GM21737 (cell line): ENCODE data around the gene FAM174C.

Experiments
- ATAC-seq: cut with Tn5 transposase; IDR thresholded peaks from one replicate; pipeline ENCODE4 v1.9.1; 2021; ENCODE audit warnings: mild to moderate bottlenecking, moderate library complexity; ENCODE audit not compliant: unreplicated experiment

The FAM174C gene

DNA sequence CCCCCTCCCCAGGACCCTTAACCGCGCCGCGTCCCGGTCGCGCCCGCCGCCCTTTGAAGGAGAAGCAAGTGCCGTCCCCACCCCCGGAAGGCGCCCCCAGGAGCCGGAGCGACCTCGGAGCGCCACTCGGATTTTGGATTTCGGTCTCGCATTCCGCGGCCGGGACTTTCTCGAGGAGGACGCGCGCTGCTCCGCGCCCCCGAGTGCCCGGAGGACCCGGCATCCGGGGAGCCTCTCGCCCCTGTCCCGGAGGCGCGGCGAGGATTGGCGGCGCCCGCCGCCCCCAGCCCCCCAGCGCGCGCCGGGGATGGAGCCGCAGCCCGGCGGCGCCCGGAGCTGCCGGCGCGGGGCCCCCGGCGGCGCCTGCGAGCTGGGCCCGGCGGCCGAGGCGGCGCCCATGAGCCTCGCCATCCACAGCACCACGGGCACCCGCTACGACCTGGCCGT is 25.3 kb upstream of the FAM174C start:
- ATAC-seq, result no peak

DNA sequence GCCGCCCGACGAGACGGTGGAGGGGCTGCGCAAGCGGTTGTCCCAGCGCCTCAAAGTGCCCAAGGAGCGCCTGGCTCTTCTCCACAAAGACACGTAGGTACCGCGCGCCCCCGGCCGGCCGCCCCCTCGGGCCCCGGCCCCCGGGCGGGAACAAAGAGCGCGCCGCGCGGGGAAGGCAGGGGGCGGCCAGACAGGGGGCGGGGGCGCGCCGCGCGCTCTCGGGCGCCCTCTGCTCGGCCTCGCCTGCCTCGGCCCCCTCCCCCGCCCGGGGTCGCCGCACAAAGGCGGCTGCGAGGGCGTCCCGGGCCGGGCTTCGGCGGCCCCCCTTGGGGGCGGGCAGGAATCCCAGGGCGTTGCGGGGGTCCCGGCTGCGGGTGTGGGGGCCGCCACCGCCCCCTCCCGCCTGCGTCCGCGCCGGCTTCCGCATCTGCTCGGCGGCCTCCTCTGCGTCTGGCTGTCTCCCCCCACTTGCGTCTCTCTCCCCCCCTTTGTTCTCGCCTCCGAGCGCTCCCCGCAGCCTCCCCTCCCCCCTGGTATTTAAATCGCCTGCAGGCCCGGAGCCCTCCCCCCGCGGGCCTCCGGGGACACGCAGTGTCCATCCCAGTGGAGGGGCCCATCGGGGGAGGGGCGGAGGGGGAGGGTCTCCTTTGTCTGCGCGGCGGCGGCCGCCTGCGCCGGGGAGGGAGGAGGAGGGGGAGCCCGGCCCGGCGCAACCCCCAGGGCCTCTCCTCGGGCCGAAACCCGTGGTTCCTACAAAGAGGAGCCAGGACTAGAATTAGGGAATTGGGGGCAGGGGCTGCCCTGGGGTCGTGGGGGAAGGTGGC is 24.7 kb upstream of the FAM174C start:
- no peak for ATAC-seq

- ATAC-seq, result no peak
These were observed 23.8 kb upstream of the FAM174C start for GRCh38 chr19:1251330-1252220.

DNA sequence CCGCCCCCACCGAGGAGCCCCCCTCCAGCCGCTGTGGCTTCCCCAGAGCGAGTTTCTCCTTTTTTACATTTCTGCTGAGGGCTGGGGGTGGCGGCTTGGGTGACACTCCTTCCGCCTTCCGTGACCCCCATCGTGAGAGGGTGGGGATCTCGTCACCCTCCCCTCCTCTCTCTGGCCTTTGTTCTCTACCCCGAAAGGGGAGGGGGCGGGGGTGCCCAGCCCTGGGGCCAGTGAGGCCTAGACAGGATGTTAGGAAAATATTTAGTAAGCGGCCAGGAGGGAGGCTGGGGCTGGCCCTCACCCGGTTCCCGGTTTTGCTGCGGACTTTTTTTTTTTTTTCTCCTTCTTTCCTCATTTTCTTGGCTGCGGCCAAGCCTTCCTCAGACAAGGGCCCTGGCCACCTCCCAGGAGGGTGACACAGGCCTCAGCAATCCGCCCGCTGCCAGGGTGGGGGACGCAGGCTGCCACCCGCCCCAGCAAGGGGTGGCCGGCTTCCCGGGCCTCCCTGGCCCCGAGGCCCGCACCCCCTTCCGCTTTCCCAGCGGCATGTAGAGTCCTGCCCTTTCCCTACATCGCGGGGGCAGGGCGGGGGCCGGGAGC is 23.0 kb upstream of the FAM174C start:
- no peak for ATAC-seq

- ATAC-seq, result no peak
These were observed 22.4 kb upstream of the FAM174C start for GRCh38 chr19:1252821-1253513.

DNA sequence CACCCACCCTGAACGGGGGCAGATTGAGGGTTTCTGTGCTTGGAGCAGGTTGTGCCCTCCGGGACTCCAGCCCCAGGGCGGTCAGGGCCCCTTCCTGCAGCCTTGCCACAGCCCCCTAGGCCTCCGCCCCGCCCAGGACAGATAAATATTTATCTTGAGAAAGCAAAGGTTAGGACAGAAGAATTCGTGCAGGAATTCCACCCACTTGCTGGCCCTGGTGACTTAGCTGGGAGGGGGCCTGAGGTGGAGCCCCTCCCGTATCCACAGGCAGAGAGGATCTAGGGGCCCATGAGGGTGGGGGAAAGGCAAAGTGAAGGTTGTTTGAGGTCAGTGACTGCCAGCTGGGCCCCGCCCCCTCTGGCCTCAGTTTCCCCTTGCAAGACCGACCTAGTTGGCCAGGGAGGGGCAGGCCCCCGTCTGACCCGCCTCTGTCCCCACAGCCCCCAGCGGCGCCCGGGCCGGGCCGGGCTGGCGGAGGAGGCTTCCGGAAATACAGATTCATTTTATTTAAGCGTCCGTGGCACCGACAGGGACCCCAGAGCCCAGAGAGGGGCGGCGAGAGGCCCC is 21.7 kb upstream of the FAM174C start:
- no peak for ATAC-seq

DNA sequence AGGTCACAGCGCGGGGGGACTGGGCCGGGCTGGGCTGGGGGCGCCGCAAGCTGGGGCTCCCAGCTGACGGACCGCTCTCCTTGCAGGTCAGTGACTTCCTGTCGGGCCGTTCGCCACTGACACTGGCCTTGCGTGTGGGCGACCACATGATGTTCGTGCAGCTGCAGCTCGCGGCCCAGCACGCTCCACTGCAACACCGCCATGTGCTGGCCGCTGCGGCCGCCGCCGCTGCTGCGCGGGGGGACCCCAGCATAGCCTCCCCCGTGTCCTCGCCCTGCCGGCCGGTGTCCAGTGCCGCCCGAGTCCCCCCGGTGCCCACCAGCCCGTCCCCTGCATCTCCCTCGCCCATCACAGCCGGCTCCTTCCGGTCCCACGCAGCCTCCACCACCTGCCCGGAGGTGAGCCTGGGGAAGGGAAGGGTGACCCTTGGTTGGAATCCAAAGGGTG is 21.2 kb upstream of the FAM174C start:
- ATAC-seq, result no peak

- ATAC-seq, result no peak
These were observed 20.7 kb upstream of the FAM174C start for GRCh38 chr19:1254530-1255185.

DNA sequence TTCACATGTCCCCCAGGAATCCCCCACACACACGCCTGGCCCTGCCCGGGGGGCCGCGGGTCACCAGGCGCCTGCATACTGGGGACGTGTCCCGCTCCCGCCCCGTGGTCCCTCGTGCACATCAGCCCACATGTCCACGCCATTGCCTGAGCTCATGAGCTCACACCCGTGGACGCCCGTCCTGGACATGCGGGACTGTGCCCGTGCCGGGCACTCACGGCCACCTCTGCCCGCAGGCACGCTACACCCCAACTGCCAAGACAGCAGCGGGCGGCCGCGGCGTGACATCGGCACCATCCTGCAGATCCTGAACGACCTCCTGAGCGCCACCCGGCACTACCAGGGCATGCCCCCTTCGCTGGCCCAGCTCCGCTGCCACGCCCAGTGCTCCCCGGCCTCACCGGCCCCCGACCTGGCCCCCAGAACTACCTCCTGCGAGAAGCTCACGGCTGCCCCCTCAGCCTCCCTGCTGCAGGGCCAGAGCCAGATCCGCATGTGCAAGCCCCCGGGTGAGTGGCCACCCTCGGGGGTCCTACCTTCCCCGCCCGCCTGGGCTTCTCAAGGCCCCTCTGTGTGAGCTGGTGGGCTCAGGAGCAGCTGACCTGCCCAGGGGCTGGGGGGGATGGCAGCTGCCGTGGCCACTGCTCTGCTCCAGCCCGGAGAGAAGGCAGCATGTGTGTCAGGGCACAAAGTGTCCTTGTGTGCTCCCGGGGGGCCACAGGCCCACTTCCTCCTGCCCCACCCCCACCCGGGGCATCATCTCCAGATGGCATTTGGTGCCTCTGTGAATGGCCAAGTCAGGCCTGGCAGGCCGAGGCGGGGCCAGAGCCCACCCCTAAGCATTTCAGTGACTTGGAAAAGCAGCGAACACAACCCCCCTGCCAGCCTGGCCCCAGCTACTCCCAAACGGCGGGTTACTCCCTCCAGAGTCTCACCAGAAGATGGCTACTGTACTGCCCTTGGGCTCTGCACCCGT is 19.9 kb upstream of the FAM174C start:
- no peak for ATAC-seq

GRCh38 chr19:1256646-1257474 is 18.5 kb upstream of the FAM174C start:
- no peak for ATAC-seq

DNA sequence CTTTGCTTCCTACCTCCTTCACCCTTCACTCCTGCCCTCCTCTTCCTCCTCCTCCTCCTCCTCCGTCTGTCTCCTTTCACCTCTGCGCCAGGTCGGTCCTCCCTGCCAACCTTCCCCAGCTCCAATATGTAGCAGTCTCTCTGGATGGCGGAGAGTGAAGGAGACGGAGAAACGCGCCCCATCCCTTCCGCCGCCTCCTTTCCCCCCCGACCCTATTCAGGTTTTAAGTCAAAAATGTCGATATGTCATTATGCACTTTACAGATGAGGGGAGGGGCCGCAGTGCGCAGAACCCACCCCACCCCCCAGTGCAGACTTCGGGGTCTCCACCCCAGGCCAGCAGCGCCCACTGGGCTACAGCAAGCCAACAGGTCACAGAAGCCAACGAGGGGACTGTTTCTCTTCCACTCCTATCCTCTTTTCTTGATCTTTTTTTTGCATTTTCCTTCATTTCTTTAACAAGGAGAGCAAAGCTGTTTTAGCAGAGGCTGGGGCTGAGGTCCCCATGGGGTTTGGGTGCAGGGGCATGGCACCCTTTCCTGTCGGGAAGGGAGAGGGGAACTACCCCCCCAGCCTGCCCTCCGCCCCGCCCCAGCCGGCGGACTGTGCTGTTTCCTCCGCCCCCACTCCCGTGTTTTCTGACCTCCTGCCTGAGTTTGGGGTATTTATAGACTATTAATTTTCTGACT is 17.7 kb upstream of the FAM174C start:
- no peak for ATAC-seq

GRCh38 chr19:1258163-1258492 is 17.2 kb upstream of the FAM174C start:
- ATAC-seq, result no peak

DNA sequence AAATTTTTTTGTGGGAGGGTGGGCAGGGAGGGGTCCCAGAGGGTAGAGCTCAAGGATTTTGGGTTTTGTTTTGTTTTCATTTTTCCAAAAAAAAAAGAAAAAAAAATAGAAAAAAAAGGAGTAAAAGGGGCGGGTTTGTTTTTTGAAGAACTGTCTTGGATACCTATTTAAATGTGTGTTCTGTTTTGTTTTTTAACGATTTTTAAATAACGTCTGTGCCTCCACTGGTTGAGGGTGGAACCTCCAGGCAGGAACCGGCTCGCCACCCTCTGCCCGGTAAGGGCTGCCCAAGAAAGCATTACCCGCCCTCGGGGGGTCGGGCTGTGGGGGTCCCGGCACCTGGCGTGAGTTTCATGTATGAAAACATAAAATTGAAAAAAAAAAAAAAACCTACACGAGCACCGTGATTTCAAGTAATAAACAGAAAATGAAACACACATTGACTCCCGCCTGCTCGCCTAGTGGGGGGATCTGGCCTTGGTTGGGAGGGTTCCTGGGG is 16.6 kb upstream of the FAM174C start:
- ATAC-seq, result no peak

DNA sequence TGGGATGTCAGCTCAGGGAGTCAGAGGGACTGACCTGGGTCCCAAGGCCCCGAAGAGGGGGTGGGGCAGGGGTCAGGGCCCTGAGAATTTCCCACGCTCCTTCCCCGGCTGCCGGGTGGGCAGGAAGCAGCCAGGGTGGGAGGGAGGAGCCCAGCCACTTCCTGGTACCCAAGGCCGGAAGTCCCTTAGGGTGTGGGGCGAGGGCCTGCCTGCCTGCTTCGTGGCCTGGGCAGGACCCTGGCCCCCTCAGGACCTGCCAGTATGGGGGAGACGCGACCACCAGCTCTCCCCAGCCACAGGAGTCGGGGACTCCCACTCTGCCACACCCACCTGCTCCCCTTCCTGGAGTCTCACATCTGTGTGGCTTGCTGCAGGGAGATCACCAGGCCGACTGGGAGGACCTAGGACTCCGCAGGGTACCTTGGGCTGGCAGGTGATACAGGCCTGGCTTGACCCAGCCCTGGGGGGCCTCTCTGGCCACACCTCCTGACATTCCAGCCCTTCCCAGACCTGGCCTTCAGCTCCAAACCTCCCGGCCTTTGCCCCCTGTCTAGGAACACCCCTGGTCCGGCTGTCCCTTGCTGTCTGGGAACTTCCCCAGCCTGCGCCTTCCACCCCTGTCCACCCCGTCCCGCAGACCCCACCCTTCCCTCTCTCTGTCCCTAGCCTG is 16.0 kb upstream of the FAM174C start:
- ATAC-seq, result peak; percentile 24

DNA sequence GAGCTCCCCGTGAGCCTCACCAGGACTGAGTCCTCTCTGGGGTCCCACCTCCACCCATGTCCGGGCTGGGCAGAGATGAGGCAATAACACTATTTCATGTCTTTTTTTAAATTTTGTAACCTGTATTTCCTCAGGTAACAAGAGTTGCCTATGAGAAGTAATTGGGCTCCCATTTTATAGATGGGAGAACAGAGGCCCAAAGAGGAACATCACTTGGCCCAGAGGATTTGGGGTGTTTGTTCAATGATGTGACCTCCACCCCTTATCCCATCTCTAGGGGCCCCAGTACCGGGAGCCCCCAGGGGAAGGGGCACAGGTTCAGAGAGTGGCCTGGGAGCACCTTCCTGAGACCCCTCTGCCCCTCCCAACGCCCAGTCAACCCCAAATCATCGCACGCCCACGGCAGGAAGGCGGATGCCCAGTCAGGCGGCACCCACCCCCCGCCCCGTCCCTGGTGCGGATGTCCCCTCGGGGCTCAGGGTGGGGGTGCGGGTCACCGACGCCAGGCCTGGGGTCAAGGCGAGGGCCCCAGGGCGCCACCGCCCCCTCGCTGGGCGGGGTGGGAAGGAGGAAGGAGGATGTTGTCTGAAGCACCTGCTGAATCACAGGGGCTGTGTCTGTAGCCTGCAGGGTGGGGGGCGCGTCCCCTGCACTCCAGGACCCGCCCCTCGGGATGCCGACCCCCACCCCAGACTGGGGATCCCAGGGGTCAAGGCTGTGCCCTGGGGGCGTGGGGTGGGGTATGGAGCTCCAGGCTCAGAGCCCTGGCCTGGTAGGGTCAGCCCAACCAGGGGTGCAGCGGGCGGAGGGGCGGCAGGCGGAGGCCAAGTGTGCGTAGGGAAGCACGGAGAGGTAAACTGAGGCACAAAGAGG is 15.2 kb upstream of the FAM174C start:
- ATAC-seq, result peak; percentile 5
